ENCODE data around the gene KLK14. TPM values are rescaled to one million over a fixed set of nuclear protein-coding genes. Genes with fewer than 3 reads are reported as not detected.

The KLK14 gene
- total and polyA plus RNA-seq, 2 experiments from 2014 or later, result 0.42 TPM; not detected in 1

- no peak overlapping the region for H2AFZ ChIP-seq
- Mint-ChIP-seq H3K4me1 (no peaks in the 10 kb centered on the region; the same call in 1 of the 3 replicates), H3K4me3 (no peak overlapping the region), H3K27me3 (ENCODE audit: insufficient read depth, low read depth, poor library complexity) (peaks cover 8% of the 10 kb centered on the region), H3K36me3 (ENCODE audit: low read depth) (peaks cover 20% of the 10 kb centered on the region), H3K27ac (no peak overlapping the region), H3K9me3 (peaks cover 4% of the 10 kb centered on the region; the same call in 1 of the 3 replicates)
- no peak overlapping the region for H3K4me3 ChIP-seq
- H3K9me2 ChIP-seq (ENCODE audit: insufficient read depth), result no peaks in the 10 kb centered on the region
- H3K79me2 ChIP-seq (replicated peaks; ENCODE audit: insufficient read depth), result peaks cover 6% of the 10 kb centered on the region; the same call in 1 of the 2 replicates
- no peak for ATAC-seq
- H3K27ac ChIP-seq (ENCODE audit: low read depth), result no peak overlapping the region
- H3K4me2 ChIP-seq, result no peak overlapping the region
- TF ChIP-seq POLR2AphosphoS5 (IDR thresholded peaks at IDR 0.05; ENCODE audit: low read depth), result no peak
- TF ChIP-seq REST (IDR thresholded peaks at IDR 0.05; ENCODE audit: unreplicated experiment), result no peak
- no peak for TF ChIP-seq CREB1 (CRISPR knock-in tag; IDR thresholded peaks at IDR 0.05; ENCODE audit: low read depth)
- no peak for TF ChIP-seq JUNB (IDR thresholded peaks at IDR 0.05; ENCODE audit: unreplicated experiment)
- TF ChIP-seq EZH2phosphoT487 (IDR thresholded peaks at IDR 0.05; ENCODE audit: unreplicated experiment), result no peak
- TF ChIP-seq ZNF114 (CRISPR knock-in tag; IDR thresholded peaks at IDR 0.05), result no peak
- no peak for TF ChIP-seq EZH2 (IDR thresholded peaks at IDR 0.05; ENCODE audit: low read depth, unreplicated experiment)
- no peak for TF ChIP-seq ZNF331 (CRISPR knock-in tag; IDR thresholded peaks at IDR 0.05; ENCODE audit: low read depth)
- TF ChIP-seq ZNF462 (CRISPR knock-in tag; IDR thresholded peaks at IDR 0.05), result no peak
- TF ChIP-seq STAT1 (IDR thresholded peaks at IDR 0.05; ENCODE audit: unreplicated experiment), result no peak
- no peak for TF ChIP-seq CTCF (conservative IDR thresholded peaks at IDR 0.05; ENCODE audit: low read depth in 2 of 2)
- TF ChIP-seq ETS1 (IDR thresholded peaks at IDR 0.05), result no peak
- no peak for TF ChIP-seq NANOG (IDR thresholded peaks at IDR 0.05; ENCODE audit: borderline replicate concordance)
- peaks cover 7% of the 10 kb centered on the region; the same call in 1 of the 2 replicates for H4K20me1 ChIP-seq (replicated peaks; ENCODE audit: insufficient read depth)
- no peaks in the 10 kb centered on the region; the same call in 1 of the 2 replicates for H3K27me3 ChIP-seq (ENCODE audit: insufficient read depth)
- H3F3A ChIP-seq (replicated peaks; ENCODE audit: low read depth), result peaks cover 5% of the 10 kb centered on the region; the same call in 1 of the 2 replicates
- no peak for DNase-seq (ENCODE audit: low spot score)
- H3K36me3 ChIP-seq (ENCODE audit: insufficient read depth), result peaks cover 4% of the 10 kb centered on the region; the same call in 1 of the 2 replicates
- H3K4me1 ChIP-seq (ENCODE audit: insufficient read depth), result peaks cover 7% of the 10 kb centered on the region; the same call in 1 of the 2 replicates
These were observed 17.9 kb upstream of the KLK14 start for GRCh38 chr19:51100601-51101000.
